Endothelial cell of umbilical vein (primary cell): ENCODE results near the gene KDM4C. TPM values are rescaled to one million over a fixed set of nuclear protein-coding genes. Genes with fewer than 3 reads are reported as not detected.

ENCODE experiments used
- BruUV-seq: library from RNA; stranded (reverse); fragments of 400-500 nt; replicated peaks from 2 replicates; lab custom pipeline; 2021; lab: Mats Ljungman, UMichigan
- CTCF ChIA-PET: fragments of 300-600, 350-600 bp; sonication (Branson Sonifier 250); formaldehyde crosslinking; loops from one replicate; lab custom pipeline; 2021; ENCODE audit warnings: antibody characterized with exemption, inconsistent platforms; lab: Charles Lee
- POLR2A ChIA-PET: fragments of 300-600, 350-600 bp; sonication (Branson Sonifier 250); formaldehyde crosslinking; loops from one replicate; lab custom pipeline; 2021; ENCODE audit warnings: antibody characterized with exemption, inconsistent platforms; lab: Charles Lee
- DNase-seq: peaks from one replicate; pipeline ENCODE4 v3.0.0-alpha.2; 2011; ENCODE audit warnings: low read depth, low spot score
- FAIRE-seq: peaks from 2 replicates; lab custom pipeline; 2011; peaks lifted over from hg19 to GRCh38; lab: Jason Lieb, UNC
- H2AFZ ChIP-seq: 2 replicates; pipeline ENCODE4 v1.6.0; 2012; ENCODE audit warnings: low read depth, low read length, control low read depth, inconsistent platforms
- H3K27ac ChIP-seq: 2 replicates; pipeline ENCODE4 v1.5.1; 2011; ENCODE audit warnings: low read depth, mild to moderate bottlenecking, control low read depth, low read length, moderate library complexity; ENCODE audit not compliant: insufficient read depth
- H3K27me3 ChIP-seq, 2 experiments: 2 replicates each; pipeline versions ENCODE4 v1.6.0 to v1.6.1; 2011; ENCODE audit warnings: low read length in 2 of 2, mixed read lengths in 1 of 2; ENCODE audit not compliant: control insufficient read depth in 2 of 2, insufficient read depth in 2 of 2
- H3K36me3 ChIP-seq, 2 experiments: 2 replicates in 1 of 2; 3 replicates in 1 of 2; pipeline ENCODE4 v1.5.1; 2011; ENCODE audit warnings: low read length in 2 of 2, mild to moderate bottlenecking in 1 of 2, moderate library complexity in 1 of 2; ENCODE audit not compliant: control insufficient read depth in 2 of 2, insufficient read depth in 2 of 2; ENCODE audit errors: extremely low read depth in 1 of 2
- H3K4me1 ChIP-seq: 3 replicates; pipeline ENCODE4 v1.5.1; 2011; ENCODE audit warnings: mild to moderate bottlenecking, low read length; ENCODE audit not compliant: control insufficient read depth, insufficient read depth; ENCODE audit errors: extremely low read depth
- H3K4me2 ChIP-seq: 2 replicates; pipeline ENCODE4 v1.6.1; 2011; ENCODE audit warnings: low read length, control low read depth, mixed read lengths; ENCODE audit not compliant: insufficient read depth
- H3K4me3 ChIP-seq, 3 experiments: fragments of 200-600 bp in 1 of 3; sonication (generic), shearing (Covaris generic) in 1 of 3; replicated peaks in 1 of 3; 2 replicates each; pipeline ENCODE4 v1.5.1; 2011 to 2016; ENCODE audit warnings: control low read depth in 3 of 3, low read length in 3 of 3, mild to moderate bottlenecking in 2 of 3, inconsistent platforms in 1 of 3, low read depth in 1 of 3, moderate library complexity in 1 of 3; ENCODE audit not compliant: insufficient read depth in 1 of 3
- H3K79me2 ChIP-seq: 2 replicates; pipeline ENCODE4 v1.6.0; 2012; ENCODE audit warnings: low read length, inconsistent platforms; ENCODE audit not compliant: control insufficient read depth, insufficient read depth
- H3K9ac ChIP-seq: replicated peaks from 2 replicates; pipeline ENCODE3; 2011; ENCODE audit warnings: low read length, control low read depth; ENCODE audit not compliant: insufficient read depth; ENCODE audit errors: extremely low read depth
- H3K9me1 ChIP-seq: replicated peaks from 3 replicates; pipeline ENCODE4 v1.6.0; 2011; ENCODE audit warnings: mild to moderate bottlenecking, low read length; ENCODE audit not compliant: control insufficient read depth, insufficient read depth; ENCODE audit errors: extremely low read depth
- H3K9me3 ChIP-seq: replicated peaks from 2 replicates; pipeline ENCODE4 v1.5.1; 2012; ENCODE audit warnings: low read length, inconsistent platforms; ENCODE audit not compliant: control insufficient read depth, insufficient read depth
- H4K20me1 ChIP-seq: replicated peaks from 2 replicates; pipeline ENCODE3; 2011; ENCODE audit warnings: mild to moderate bottlenecking, low read length; ENCODE audit not compliant: control insufficient read depth, insufficient read depth; ENCODE audit errors: extremely low read depth
- CTCF ChIP-seq, 2 donors: IDR thresholded peaks; 1 replicate in 1 of 2; 2 replicates in 1 of 2; pipeline ENCODE4 v1.5.1; 2011; ENCODE audit warnings: low read length in 2 of 2, mild to moderate bottlenecking in 2 of 2, moderate library complexity in 2 of 2, control low read depth in 1 of 2, inconsistent platforms in 1 of 2, low read depth in 1 of 2; ENCODE audit not compliant: insufficient read depth in 1 of 2; ENCODE audit errors: extremely low read depth in 1 of 2
- EZH2 ChIP-seq: IDR thresholded peaks from 2 replicates; pipeline ENCODE4 v1.6.1; 2012; ENCODE audit warnings: borderline replicate concordance, low read depth, mild to moderate bottlenecking, moderate library complexity, low read length, inconsistent platforms; ENCODE audit not compliant: severe bottlenecking
- FOS ChIP-seq: IDR thresholded peaks from 2 replicates; pipeline ENCODE4 v1.6.1; 2011; ENCODE audit warnings: mild to moderate bottlenecking, low read length, moderate library complexity, borderline replicate concordance; ENCODE audit not compliant: insufficient read depth
- GATA2 ChIP-seq: IDR thresholded peaks from 2 replicates; pipeline ENCODE4 v1.7.0; 2011; ENCODE audit warnings: low read depth, mild to moderate bottlenecking, moderate library complexity, mixed read lengths, low read length; ENCODE audit not compliant: insufficient read length, insufficient read depth
- JUN ChIP-seq: IDR thresholded peaks from 2 replicates; pipeline ENCODE4 v1.6.1; 2011; ENCODE audit warnings: borderline replicate concordance, low read depth; ENCODE audit not compliant: insufficient read length, insufficient read depth
- MYC ChIP-seq: IDR thresholded peaks from one replicate; pipeline ENCODE4 v1.6.1; 2011; ENCODE audit warnings: mild to moderate bottlenecking, low read depth, low read length
- POLR2A ChIP-seq: IDR thresholded peaks from 2 replicates; pipeline ENCODE4 v1.6.1; 2012; ENCODE audit warnings: low read depth, mild to moderate bottlenecking, control low read depth, low read length
- POLR2AphosphoS5 ChIP-seq: IDR thresholded peaks from 2 replicates; pipeline ENCODE4 v1.6.1; 2012; ENCODE audit warnings: low read depth, mild to moderate bottlenecking, control low read depth, low read length, moderate library complexity; ENCODE audit not compliant: insufficient read depth
- dilution Hi-C: fragments of 300-500 bp; cut with MboI; formaldehyde crosslinking; loops from one replicate; pipeline ENCODE4 v1.15.0; 2019; ENCODE audit warnings: low sequenced_read_pairs; ENCODE audit not compliant: extremely low pct_ligation_motif_present
- intact Hi-C: fragments of 100-400 bp; cut with micrococcal nuclease; formaldehyde crosslinking; loops from one replicate; pipeline ENCODE4 v1.10.0; 2022
- polyA plus RNA-seq, 4 experiments: library from polyadenylated mRNA; depleted of rRNA in 3 of 4; stranded (reverse) in 3 of 4; unstranded in 1 of 4; fragments of >200 nt; gene quantifications; 2 replicates each; pipeline versions ENCODE4 v1.2.1 to v1.2.3, GENCODE V29; 2011 to 2012; ENCODE audit warnings: missing spikeins in 1 of 4
- small RNA-seq: library from RNA; depleted of rRNA; stranded (forward); fragments of <200 nt; gene quantifications from one replicate; pipeline ENCODE3, GENCODE V24; 2012; ENCODE audit warnings: low replicate concordance, low read depth; ENCODE audit not compliant: insufficient read depth, insufficient read length
- total RNA-seq: library from RNA; stranded (reverse); gene quantifications from 2 replicates; pipeline ENCODE4 v1.2.3, GENCODE V29; 2021
- TF ChIP-seq, protein P1 (sequence below): IDR thresholded peaks from 2 replicates; pipeline ENCODE4 v1.6.1; 2011; ENCODE audit not compliant: insufficient read depth, insufficient read length

The KDM4C gene
- total and polyA plus RNA-seq, 2 donors (not counting 3 experiments of a cell fraction or from before 2014, with no cell fraction given) = 5.4 to 15.0 TPM

DNA sequence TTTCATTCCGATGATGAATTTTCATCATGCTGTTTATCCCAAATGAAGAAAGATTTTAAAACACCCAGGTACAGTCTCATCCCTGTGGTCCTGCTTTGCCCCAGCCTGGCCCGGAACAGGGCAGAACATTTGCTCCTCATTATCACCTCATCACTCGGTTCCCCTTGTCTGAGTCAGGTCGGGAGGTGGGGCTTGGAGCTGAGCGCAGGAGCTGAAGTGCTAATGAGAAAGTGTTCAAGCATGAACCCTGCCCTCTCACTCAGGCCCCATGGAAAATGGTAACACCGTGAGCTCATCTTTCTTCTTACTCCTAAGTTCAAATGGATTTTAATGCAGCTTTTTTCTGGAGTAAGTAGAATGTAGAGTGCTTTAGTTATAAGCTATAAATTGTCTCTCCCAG, 466.2 kb downstream of the KDM4C start:
- no peaks in the 10 kb centered on the region for H3K79me2 ChIP-seq
- H3K9ac ChIP-seq = no peak overlapping the region
- H3K27me3 ChIP-seq = no peaks in the 10 kb centered on the region
- H4K20me1 ChIP-seq = no peaks in the 10 kb centered on the region
- H3K4me3 ChIP-seq = no peak overlapping the region
- H3K9me3 ChIP-seq = no peaks in the 10 kb centered on the region
- no peaks in the 10 kb centered on the region for H3K9me1 ChIP-seq
- CTCF ChIA-PET = interaction anchor here (2.4 kb wide), 1 partner anchor 11 kb away, joined by 18 read pairs; no protein-coding TSS in a partner anchor
- no peaks in the 10 kb centered on the region for H3K4me1 ChIP-seq
- FAIRE-seq (no peak), DNase-seq (no peak)
- intact Hi-C loops (no loop called here), dilution Hi-C loops (no loop called here)
- H3K27ac ChIP-seq = no peak overlapping the region
- no peak for TF ChIP-seq CTCF (IDR thresholded peaks at IDR 0.05; ENCODE audit: extremely low read depth in 1 of 2, insufficient read depth in 1 of 2, low read depth in 1 of 2, low read length in 2 of 2)
- TF ChIP-seq POLR2AphosphoS5 = no peak
- TF ChIP-seq, protein P1, sequence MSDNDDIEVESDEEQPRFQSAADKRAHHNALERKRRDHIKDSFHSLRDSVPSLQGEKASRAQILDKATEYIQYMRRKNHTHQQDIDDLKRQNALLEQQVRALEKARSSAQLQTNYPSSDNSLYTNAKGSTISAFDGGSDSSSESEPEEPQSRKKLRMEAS = no peak
- TF ChIP-seq EZH2 = no peak
- TF ChIP-seq MYC = no peak
- no peak for TF ChIP-seq JUN
- TF ChIP-seq POLR2A = no peak
- no peak for TF ChIP-seq GATA2
- no peak for TF ChIP-seq FOS
- POLR2A ChIA-PET = no interaction called here
- H2AFZ ChIP-seq = no peak overlapping the region
- no peaks in the 10 kb centered on the region for H3K36me3 ChIP-seq
- no peak overlapping the region for H3K4me2 ChIP-seq
- BruUV-seq = no TSS peak

Small RNA genes lying within 50 kb of the gene (small RNA-seq; reads per million reads assigned to genes)
- gene SNRPEP2 = not detected

Other genes starting within 250 kb of the KDM4C start
- gene GLDC, start 112.2 kb upstream of the KDM4C start, total RNA-seq = 2.6 and 4.7 TPM in 2 replicates
- 1.2 and 1.8 TPM in 2 replicates for gene GLDC, start 112.2 kb upstream of the KDM4C start, polyA plus RNA-seq